Natural killer cell treated with Interleukin-12 subunit alpha and Interleukin-12 subunit beta and Interleukin-15 and Interleukin-18, amount 100 ng/mL, for 72 hours (primary cell): Measurements from ENCODE around the gene RGS2. TPM values are rescaled to one million over a fixed set of nuclear protein-coding genes. Genes with fewer than 3 reads are reported as not detected.

Experiments used
- ATAC-seq, 2 donors: fragments of 150-1000 bp; cut with Tn5 transposase in 1 of 2; sonication (Bioruptor Pico), chemical (Tn5 transposase) in 1 of 2; 2 replicates each; pipeline ENCODE4 v1.10.0; 2021
- DNase-seq: peaks from one replicate; pipeline ENCODE4 v3.0.0; 2022; ENCODE audit warnings: low spot score
- H3K27ac Mint-ChIP-seq, 2 donors: 1 replicate in 1 of 2; 2 replicates in 1 of 2; pipeline ENCODE4 v1.8.0; 2022; ENCODE audit warnings: mixed read lengths in 2 of 2, mild to moderate bottlenecking in 1 of 2, moderate library complexity in 1 of 2
- H3K27me3 Mint-ChIP-seq, 2 donors: 1 replicate in 1 of 2; 2 replicates in 1 of 2; pipeline ENCODE4 v1.8.0; 2022; ENCODE audit warnings: mixed read lengths in 2 of 2
- H3K36me3 Mint-ChIP-seq: one replicate; pipeline ENCODE4 v1.8.0; 2022; ENCODE audit warnings: mixed read lengths
- H3K4me1 Mint-ChIP-seq, 2 donors: 1 replicate in 1 of 2; 2 replicates in 1 of 2; pipeline ENCODE4 v1.8.0; 2022; ENCODE audit warnings: low read depth in 2 of 2, mixed read lengths in 2 of 2, mild to moderate bottlenecking in 1 of 2
- H3K4me3 Mint-ChIP-seq: one replicate; pipeline ENCODE4 v1.8.0; 2022; ENCODE audit warnings: mixed read lengths
- H3K9me3 Mint-ChIP-seq: 2 replicates; pipeline ENCODE4 v1.8.0; 2022; ENCODE audit warnings: mixed read lengths
- total RNA-seq, 2 donors: library from RNA; stranded (reverse); gene quantifications; one replicate each; pipeline ENCODE4 v1.2.3, GENCODE V29; 2022

RGS2 gene
- total RNA-seq, 2 donors from 2014 or later = 9.6 to 16.5 TPM

- Mint-ChIP-seq H3K27me3 (peaks cover 19 to 35% of the 10 kb centered on the region in 2 donors), H3K9me3 (no peaks in the 10 kb centered on the region), H3K4me1 (peaks cover 0 to 2% of the 10 kb centered on the region in 2 donors), H3K36me3 (no peaks in the 10 kb centered on the region), H3K27ac (no peak overlapping the region), H3K4me3 (no peak overlapping the region)
- ATAC-seq (no peak), DNase-seq (no peak)
Observed at GRCh38 chr1:192826791-192827546, 18.1 kb downstream of the RGS2 start.

- H3K27me3 Mint-ChIP-seq = peaks cover 15 to 19% of the 10 kb centered on the region in 2 donors
- peaks cover 0 to 2% of the 10 kb centered on the region in 2 donors for H3K4me1 Mint-ChIP-seq
- no peak overlapping the region for H3K4me3 Mint-ChIP-seq
- H3K27ac Mint-ChIP-seq = no peak overlapping the region
- ATAC-seq (no peak), DNase-seq (no peak)
- H3K36me3 Mint-ChIP-seq = no peaks in the 10 kb centered on the region
- no peaks in the 10 kb centered on the region for H3K9me3 Mint-ChIP-seq
Observed at GRCh38 chr1:192830595-192831246, 21.9 kb downstream of the RGS2 start.

- H3K27ac Mint-ChIP-seq = no peak overlapping the region
- no peaks in the 10 kb centered on the region for H3K36me3 Mint-ChIP-seq
- ATAC-seq (no peak), DNase-seq (no peak)
- peaks cover 15 to 19% of the 10 kb centered on the region in 2 donors for H3K27me3 Mint-ChIP-seq
- peaks cover 0 to 2% of the 10 kb centered on the region in 2 donors for H3K4me1 Mint-ChIP-seq
- H3K9me3 Mint-ChIP-seq = no peaks in the 10 kb centered on the region
- no peak overlapping the region for H3K4me3 Mint-ChIP-seq
Observed at GRCh38 chr1:192831706-192832355, 23.0 kb downstream of the RGS2 start.

GRCh38 chr1:192832492-192832891, 23.7 kb downstream of the RGS2 start:
- peaks cover 0 to 2% of the 10 kb centered on the region in 2 donors for H3K4me1 Mint-ChIP-seq
- H3K36me3 Mint-ChIP-seq = no peaks in the 10 kb centered on the region
- no peaks in the 10 kb centered on the region for H3K9me3 Mint-ChIP-seq
- no peak for DNase-seq
- H3K4me3 Mint-ChIP-seq = no peak overlapping the region
- H3K27me3 Mint-ChIP-seq = peaks cover 12 to 19% of the 10 kb centered on the region in 2 donors
- H3K27ac Mint-ChIP-seq = no peak overlapping the region
- ATAC-seq = no peak

GRCh38 chr1:192835116-192835515, 26.3 kb downstream of the RGS2 start:
- Mint-ChIP-seq H3K27ac (no peak overlapping the region), H3K4me3 (no peak overlapping the region), H3K27me3 (peaks cover 8 to 13% of the 10 kb centered on the region in 2 donors), H3K4me1 (no peaks in the 10 kb centered on the region), H3K9me3 (no peaks in the 10 kb centered on the region), H3K36me3 (no peaks in the 10 kb centered on the region)
- no peak for DNase-seq
- no peak for ATAC-seq

- Mint-ChIP-seq H3K27ac (no peak overlapping the region), H3K36me3 (no peaks in the 10 kb centered on the region), H3K27me3 (peaks cover 8 to 21% of the 10 kb centered on the region in 2 donors), H3K9me3 (no peaks in the 10 kb centered on the region), H3K4me1 (no peaks in the 10 kb centered on the region), H3K4me3 (no peak overlapping the region)
- DNase-seq (no peak), ATAC-seq (no peak)
Observed at GRCh38 chr1:192839162-192840066, 30.6 kb downstream of the RGS2 start.

GRCh38 chr1:192844360-192844759, 35.5 kb downstream of the RGS2 start:
- DNase-seq (no peak), ATAC-seq (no peak)
- Mint-ChIP-seq H3K4me3 (no peak overlapping the region), H3K27ac (no peak overlapping the region), H3K36me3 (no peaks in the 10 kb centered on the region), H3K27me3 (peaks cover 24 to 28% of the 10 kb centered on the region in 2 donors), H3K4me1 (no peaks in the 10 kb centered on the region), H3K9me3 (no peaks in the 10 kb centered on the region)

- H3K27ac Mint-ChIP-seq = no peak overlapping the region
- no peaks in the 10 kb centered on the region for H3K36me3 Mint-ChIP-seq
- peaks cover 32 to 42% of the 10 kb centered on the region in 2 donors for H3K27me3 Mint-ChIP-seq
- no peak overlapping the region for H3K4me3 Mint-ChIP-seq
- no peaks in the 10 kb centered on the region for H3K4me1 Mint-ChIP-seq
- H3K9me3 Mint-ChIP-seq = no peaks in the 10 kb centered on the region
- ATAC-seq (no peak), DNase-seq (no peak)
Observed at GRCh38 chr1:192846950-192847349, 38.1 kb downstream of the RGS2 start.

- ATAC-seq (no peak), DNase-seq (no peak)
- Mint-ChIP-seq H3K9me3 (no peaks in the 10 kb centered on the region), H3K27ac (no peak overlapping the region), H3K4me1 (no peaks in the 10 kb centered on the region), H3K4me3 (no peak overlapping the region), H3K36me3 (no peaks in the 10 kb centered on the region), H3K27me3 (peaks cover 27 to 45% of the 10 kb centered on the region in 2 donors)
Observed at GRCh38 chr1:192849011-192849410, 40.2 kb downstream of the RGS2 start.

GRCh38 chr1:192849442-192849841, 40.6 kb downstream of the RGS2 start:
- no peak overlapping the region for H3K4me3 Mint-ChIP-seq
- H3K27me3 Mint-ChIP-seq = peaks cover 27 to 45% of the 10 kb centered on the region in 2 donors
- DNase-seq (no peak), ATAC-seq (no peak)
- no peaks in the 10 kb centered on the region for H3K4me1 Mint-ChIP-seq
- no peaks in the 10 kb centered on the region for H3K9me3 Mint-ChIP-seq
- no peaks in the 10 kb centered on the region for H3K36me3 Mint-ChIP-seq
- H3K27ac Mint-ChIP-seq = no peak overlapping the region

GRCh38 chr1:192852001-192852947, 43.4 kb downstream of the RGS2 start:
- Mint-ChIP-seq H3K4me3 (no peak overlapping the region), H3K9me3 (no peaks in the 10 kb centered on the region), H3K4me1 (no peaks in the 10 kb centered on the region), H3K27ac (no peak overlapping the region), H3K27me3 (peaks cover 23 to 37% of the 10 kb centered on the region in 2 donors), H3K36me3 (no peaks in the 10 kb centered on the region)
- DNase-seq (no peak), ATAC-seq (no peak)

GRCh38 chr1:192858456-192858855, 49.6 kb downstream of the RGS2 start:
- Mint-ChIP-seq H3K4me1 (no peaks in the 10 kb centered on the region), H3K27ac (no peak overlapping the region), H3K9me3 (no peaks in the 10 kb centered on the region), H3K27me3 (no peaks in the 10 kb centered on the region), H3K36me3 (no peaks in the 10 kb centered on the region), H3K4me3 (no peak overlapping the region)
- no peak for DNase-seq
- no peak for ATAC-seq
